ENCODE measurements around the gene CPA4. TPM values are rescaled to one million over a fixed set of nuclear protein-coding genes. Genes with fewer than 3 reads are reported as not detected.
A peak's percentile ranks its signal among the peaks of the same experiment; 100 is the strongest.

The CPA4 gene
- total RNA-seq, 2 experiments from 2014 or later = not detected

GRCh38 chr7:130367836-130368746 lies 75.1 kb downstream of the CPA4 start:
- Histone ChIP-seq H3K79me2 (ENCODE audit: insufficient read depth, low read depth, low read length) (no peaks in the 10 kb centered on the region), H3K27ac (ENCODE audit: low read depth, low read length, poor library complexity, severe bottlenecking) (no peak overlapping the region), H2AFZ (ENCODE audit: low read length) (0 out of 2 replicates have a peak overlapping the region, but pooled peaks have one; percentile 29), H3K36me3 (ENCODE audit: insufficient read depth, low read length) (no peaks in the 10 kb centered on the region), H3K4me1 (ENCODE audit: insufficient read depth, low read length, poor library complexity, severe bottlenecking) (no peaks in the 10 kb centered on the region), H3K9me3 (ENCODE audit: low read length) (no peaks in the 10 kb centered on the region), H4K20me1 (ENCODE audit: insufficient read depth, low read length) (no peaks in the 10 kb centered on the region), H3K4me3 (ENCODE audit: low read depth, low read length, poor library complexity, severe bottlenecking) (no peak overlapping the region), H3K4me2 (ENCODE audit: low read length) (peak overlapping the region; percentile 45; the same call in 1 of the 2 replicates), H3K9me2 (ENCODE audit: insufficient read depth, low read length) (no peaks in the 10 kb centered on the region)
- no peak for DNase-seq (ENCODE audit: low spot score)
- intact Hi-C loops (cut with micrococcal nuclease; ENCODE audit: unreplicated experiment) = no loop called here
- TF ChIP-seq CTCF (conservative IDR thresholded peaks at IDR 0.05; ENCODE audit: low read length) (no peak), EZH2phosphoT487 (IDR thresholded peaks at IDR 0.05; ENCODE audit: borderline replicate concordance, low read depth, low read length) (no peak)
- BruUV-seq (replicated peaks) = no TSS peak
- POLR2A ChIA-PET = no interaction called here
- CTCF ChIA-PET (ENCODE audit: unreplicated experiment) = no interaction called here

- ChIA-PET POLR2A (no interaction called here), CTCF (ENCODE audit: unreplicated experiment) (no interaction called here)
- Histone ChIP-seq H4K20me1 (ENCODE audit: insufficient read depth, low read length) (no peaks in the 10 kb centered on the region), H3K27ac (ENCODE audit: low read depth, low read length, poor library complexity, severe bottlenecking) (no peak overlapping the region), H3K79me2 (ENCODE audit: insufficient read depth, low read depth, low read length) (no peaks in the 10 kb centered on the region), H3K4me3 (ENCODE audit: low read depth, low read length, poor library complexity, severe bottlenecking) (no peak overlapping the region), H2AFZ (ENCODE audit: low read length) (no peak overlapping the region), H3K36me3 (ENCODE audit: insufficient read depth, low read length) (no peaks in the 10 kb centered on the region), H3K4me1 (ENCODE audit: insufficient read depth, low read length, poor library complexity, severe bottlenecking) (no peaks in the 10 kb centered on the region), H3K9me3 (ENCODE audit: low read length) (no peaks in the 10 kb centered on the region), H3K9me2 (ENCODE audit: insufficient read depth, low read length) (no peaks in the 10 kb centered on the region), H3K4me2 (ENCODE audit: low read length) (peak overlapping the region; percentile 45; the same call in 1 of the 2 replicates)
- DNase-seq (ENCODE audit: low spot score) = no peak
- intact Hi-C loops (cut with micrococcal nuclease; ENCODE audit: unreplicated experiment) = no loop called here
- no TSS peak for BruUV-seq (replicated peaks)
- TF ChIP-seq CTCF (conservative IDR thresholded peaks at IDR 0.05; ENCODE audit: low read length) (no peak), EZH2phosphoT487 (IDR thresholded peaks at IDR 0.05; ENCODE audit: borderline replicate concordance, low read depth, low read length) (no peak)
These were observed 76.2 kb downstream of the CPA4 start for GRCh38 chr7:130369110-130369711.
